Measurements from ENCODE around the gene VAV1.

DNA sequence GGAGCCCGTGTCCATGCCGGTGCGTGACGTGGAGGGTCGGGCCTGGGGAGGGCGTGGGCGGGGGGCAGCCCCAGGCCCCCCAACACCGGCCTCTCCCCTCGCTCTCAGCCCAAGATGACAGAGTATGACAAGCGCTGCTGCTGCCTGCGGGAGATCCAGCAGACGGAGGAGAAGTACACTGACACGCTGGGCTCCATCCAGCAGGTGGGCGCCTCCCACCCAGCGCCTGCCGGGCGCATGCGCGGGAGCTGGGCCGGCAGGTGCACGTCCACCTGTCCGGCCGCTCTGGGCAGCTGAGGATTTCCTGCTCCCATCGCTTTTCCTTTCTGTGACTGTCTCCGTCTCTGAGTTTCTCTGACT, 49.8 kb downstream of the VAV1 start:
- TF ChIP-seq CTCF (IDR thresholded peaks at IDR 0.05; ENCODE audit: control extremely low read depth in 1 of 3, insufficient read depth in 1 of 3, low read depth in 1 of 3, low read length in 3 of 3) (no peak), NRF1 (IDR thresholded peaks at IDR 0.05; ENCODE audit: low read depth, low read length) (no peak), ATF2 (IDR thresholded peaks at IDR 0.05; ENCODE audit: low read length) (no peak)

Measured in H1 (cell line).